ENCODE results near the gene SLC6A6. TPM values are rescaled to one million over a fixed set of nuclear protein-coding genes. Genes with fewer than 3 reads are reported as not detected.

The SLC6A6 gene
- total and polyA plus RNA-seq, 2 donors from 2014 or later: 7.1 to 64.0 TPM

GRCh38 chr3:14431452-14431916 is 29.1 kb downstream of the SLC6A6 start:
- Histone ChIP-seq H3K27ac (ENCODE audit: low read depth in 2 of 2, low read length in 2 of 2) (peak overlapping the region; percentile 85 to 90), H3K27me3 (ENCODE audit: control insufficient read depth, insufficient read depth, low read length) (no peaks in the 10 kb centered on the region), H3K4me3 (ENCODE audit: low read length in 3 of 3) (peak overlapping the region in 1 of 3 donors; percentile 33), H3K9ac (ENCODE audit: low read length in 3 of 3) (peak overlapping the region in 1 of 3 donors; percentile 80), H3K9me3 (ENCODE audit: control insufficient read depth in 2 of 3, insufficient read depth in 1 of 3, low read length in 3 of 3) (no peaks in the 10 kb centered on the region), H3K36me3 (ENCODE audit: control insufficient read depth in 2 of 3, insufficient read depth in 3 of 3, low read length in 3 of 3) (no peaks in the 10 kb centered on the region), H3K4me1 (ENCODE audit: control insufficient read depth in 2 of 3, insufficient read depth in 2 of 3, low read depth in 1 of 3, low read length in 3 of 3) (peaks cover 0 to 62% (median 59%) of the 10 kb centered on the region in 3 donors)
- intact Hi-C loops (cut with DNase I): no loop called here
- no peak for TF ChIP-seq CTCF (IDR thresholded peaks at IDR 0.05; ENCODE audit: borderline replicate concordance, extremely low read depth, insufficient read depth)
- FAIRE-seq (no peak), DNase-seq (no peak)

- Histone ChIP-seq H3K9me3 (ENCODE audit: control insufficient read depth in 2 of 3, insufficient read depth in 1 of 3, low read length in 3 of 3) (no peaks in the 10 kb centered on the region), H3K4me3 (ENCODE audit: low read length in 3 of 3) (peak overlapping the region in 1 of 3 donors; percentile 33), H3K9ac (ENCODE audit: low read length in 3 of 3) (peak overlapping the region in 1 of 3 donors; percentile 80), H3K36me3 (ENCODE audit: control insufficient read depth in 2 of 3, insufficient read depth in 3 of 3, low read length in 3 of 3) (no peaks in the 10 kb centered on the region), H3K27me3 (ENCODE audit: control insufficient read depth, insufficient read depth, low read length) (no peaks in the 10 kb centered on the region), H3K27ac (ENCODE audit: low read depth in 2 of 2, low read length in 2 of 2) (peak overlapping the region; percentile 85 to 90), H3K4me1 (ENCODE audit: control insufficient read depth in 2 of 3, insufficient read depth in 2 of 3, low read depth in 1 of 3, low read length in 3 of 3) (peaks cover 0 to 63% (median 62%) of the 10 kb centered on the region in 3 donors)
- no peak for FAIRE-seq
- intact Hi-C loops (cut with DNase I): no loop called here
- DNase-seq: peak in 4 of 5 donors; percentile 66 to 97 (median 74)
- no peak for TF ChIP-seq CTCF (IDR thresholded peaks at IDR 0.05; ENCODE audit: borderline replicate concordance, extremely low read depth, insufficient read depth)
These were observed 29.8 kb downstream of the SLC6A6 start for GRCh38 chr3:14431917-14432834.

GRCh38 chr3:14433106-14433505 is 30.7 kb downstream of the SLC6A6 start:
- Histone ChIP-seq H3K4me3 (ENCODE audit: low read length in 3 of 3) (no peak overlapping the region), H3K27me3 (ENCODE audit: control insufficient read depth, insufficient read depth, low read length) (no peaks in the 10 kb centered on the region), H3K36me3 (ENCODE audit: control insufficient read depth in 2 of 3, insufficient read depth in 3 of 3, low read length in 3 of 3) (no peaks in the 10 kb centered on the region), H3K9me3 (ENCODE audit: control insufficient read depth in 2 of 3, insufficient read depth in 1 of 3, low read length in 3 of 3) (no peaks in the 10 kb centered on the region), H3K27ac (ENCODE audit: low read depth in 2 of 2, low read length in 2 of 2) (peak overlapping the region; percentile 85 to 90), H3K4me1 (ENCODE audit: control insufficient read depth in 2 of 3, insufficient read depth in 2 of 3, low read depth in 1 of 3, low read length in 3 of 3) (peaks cover 0 to 63% (median 60%) of the 10 kb centered on the region in 3 donors), H3K9ac (ENCODE audit: low read length in 3 of 3) (peak overlapping the region in 1 of 3 donors; percentile 63)
- DNase-seq (peak in 1 of 5 donors; percentile 53), FAIRE-seq (no peak)
- TF ChIP-seq CTCF (IDR thresholded peaks at IDR 0.05; ENCODE audit: borderline replicate concordance, extremely low read depth, insufficient read depth): no peak
- intact Hi-C loops (cut with DNase I): no loop called here

Data from kidney (tissue), 14 donors.